GM12878 (cell line): ENCODE data around the gene SLC37A1. TPM values are rescaled to one million over a fixed set of nuclear protein-coding genes. Genes with fewer than 3 reads are reported as not detected.

ENCODE experiments used
- BCLAF1 ChIP-seq: fragments of 450-650 bp; IDR thresholded peaks from 2 replicates; pipeline ENCODE4 v1.6.1; 2017; ENCODE audit warnings: antibody characterized with exemption, mild to moderate bottlenecking, moderate library complexity
- CBX3 ChIP-seq: fragments of 200-600 bp; sonication (generic); IDR thresholded peaks from 2 replicates; pipeline ENCODE4 v1.6.1; 2016; ENCODE audit warnings: low read depth, borderline replicate concordance
- CEBPB ChIP-seq, 2 experiments: fragments of 150-350 bp in 1 of 2; IDR thresholded peaks; 2 replicates each; pipeline ENCODE4 v1.6.1; 2012 to 2014; ENCODE audit warnings: low read depth in 2 of 2, low read length in 2 of 2, borderline replicate concordance in 1 of 2, inconsistent platforms in 1 of 2
- CHD1 ChIP-seq: IDR thresholded peaks from 2 replicates; pipeline ENCODE4 v1.6.1; 2012; ENCODE audit warnings: low read depth, low read length, improper control_type of control experiment
- CREM ChIP-seq: IDR thresholded peaks from 2 replicates; pipeline ENCODE4 v1.6.1; 2014; ENCODE audit warnings: antibody characterized with exemption, low read depth
- ELK1 ChIP-seq: IDR thresholded peaks from 2 replicates; pipeline ENCODE4 v1.6.1; 2012; ENCODE audit warnings: low read depth, low read length, improper control_type of control experiment
- FOXK2 ChIP-seq: fragments of 450-650 bp; IDR thresholded peaks from 2 replicates; pipeline ENCODE4 v1.6.1; 2017; ENCODE audit warnings: mild to moderate bottlenecking, moderate library complexity
- HCFC1 ChIP-seq: fragments of 150-350 bp; IDR thresholded peaks from 2 replicates; pipeline ENCODE4 v1.6.1; 2014; ENCODE audit warnings: low read length
- HSF1 ChIP-seq: fragments of 150-350 bp; IDR thresholded peaks from 2 replicates; pipeline ENCODE4 v1.6.1; 2014; ENCODE audit warnings: mild to moderate bottlenecking, low read depth, low read length
- KAT2A ChIP-seq: conservative IDR thresholded peaks from 2 replicates; pipeline ENCODE4 v1.6.1; 2011; ENCODE audit warnings: low read depth, low read length; ENCODE audit not compliant: control insufficient read depth
- KLF5 ChIP-seq: fragments of 450-650 bp; IDR thresholded peaks from 2 replicates; pipeline ENCODE4 v1.6.1; 2014; ENCODE audit warnings: mild to moderate bottlenecking; ENCODE audit not compliant: partially characterized antibody
- NFYB ChIP-seq: IDR thresholded peaks from 2 replicates; pipeline ENCODE4 v1.6.1; 2011; ENCODE audit warnings: low read depth, mild to moderate bottlenecking, low read length, improper control_type of control experiment, moderate library complexity; ENCODE audit not compliant: insufficient read depth
- PAX5 ChIP-seq: IDR thresholded peaks from 2 replicates; pipeline ENCODE4 v1.6.1; 2011; ENCODE audit warnings: low read depth, low read length, borderline replicate concordance
- PAX8 ChIP-seq: fragments of 450-650 bp; IDR thresholded peaks from 2 replicates; pipeline ENCODE4 v1.6.1; 2017; ENCODE audit warnings: mild to moderate bottlenecking, moderate library complexity
- POU2F2 ChIP-seq: IDR thresholded peaks from 3 replicates; pipeline ENCODE4 v1.6.1; 2011; ENCODE audit warnings: low read depth, mild to moderate bottlenecking, low read length, borderline replicate concordance
- RAD21 ChIP-seq: IDR thresholded peaks from 2 replicates; pipeline ENCODE4 v1.6.1; 2011; ENCODE audit warnings: mild to moderate bottlenecking, low read depth, low read length, moderate library complexity; ENCODE audit not compliant: insufficient read depth
- RAD51 ChIP-seq: fragments of 450-650 bp; IDR thresholded peaks from 2 replicates; pipeline ENCODE4 v1.6.1; 2016; ENCODE audit warnings: moderate library complexity, mild to moderate bottlenecking, inconsistent platforms
- RCOR1 ChIP-seq: conservative IDR thresholded peaks from 2 replicates; pipeline ENCODE4 v1.6.1; 2012; ENCODE audit warnings: low read depth, low read length, improper control_type of control experiment
- SMARCA5 ChIP-seq: fragments of 450-650 bp; IDR thresholded peaks from 2 replicates; pipeline ENCODE4 v1.6.1; 2017; ENCODE audit warnings: mild to moderate bottlenecking
- SP1 ChIP-seq: IDR thresholded peaks from one replicate; pipeline ENCODE4 v1.6.1; 2011; ENCODE audit warnings: low read depth, low read length
- TAF1 ChIP-seq: IDR thresholded peaks from 2 replicates; pipeline ENCODE4 v1.6.1; 2011; ENCODE audit warnings: mild to moderate bottlenecking, low read depth, low read length, borderline replicate concordance
- TCF7 ChIP-seq: IDR thresholded peaks from 2 replicates; pipeline ENCODE4 v1.6.1; 2014; ENCODE audit warnings: antibody characterized with exemption, borderline replicate concordance
- YBX1 ChIP-seq: fragments of 450-650 bp; IDR thresholded peaks from 2 replicates; pipeline ENCODE4 v1.6.1; 2016; ENCODE audit warnings: antibody characterized with exemption
- ZNF24 ChIP-seq: fragments of 450-650 bp; IDR thresholded peaks from 2 replicates; pipeline ENCODE4 v1.6.1; 2017; ENCODE audit warnings: antibody characterized with exemption, mild to moderate bottlenecking
- ZNF622 ChIP-seq: fragments of 450-650 bp; IDR thresholded peaks from 2 replicates; pipeline ENCODE4 v1.6.1; 2017; ENCODE audit warnings: mild to moderate bottlenecking, inconsistent platforms
- polyA plus RNA-seq, 11 experiments: library from polyadenylated mRNA; depleted of rRNA in 4 of 11; unstranded in 6 of 11; stranded (reverse) in 5 of 11; fragments of >200 nt; fragmentation: Nextera tagmentation in 4 of 11; fragmentation: Illumina TruSeq in 1 of 11; extraction: Ambion mirVana in 4 of 11; extraction: Trizol in 1 of 11; gene quantifications; 1 replicate in 1 of 11; 2 replicates in 10 of 11; pipeline versions ENCODE4 v1.2.1 to v1.2.3, GENCODE V29; 2011 to 2016; ENCODE audit warnings: inconsistent platforms in 2 of 11, missing spikeins in 2 of 11, low read depth in 1 of 11
- total RNA-seq, 4 experiments: library from RNA; depleted of rRNA in 3 of 4; stranded (reverse); fragments of >200 nt in 3 of 4; fragmentation: Illumina TruSeq in 1 of 4; extraction: Trizol in 1 of 4; gene quantifications; 2 replicates each; pipeline versions ENCODE4 v1.2.1 to v1.2.3, GENCODE V29; 2013 to 2021
- TF ChIP-seq, protein P1 (sequence below): fragments of 450-650 bp; IDR thresholded peaks from 2 replicates; pipeline ENCODE4 v1.6.1; 2014; ENCODE audit warnings: mild to moderate bottlenecking

SLC37A1 gene
- total and polyA plus RNA-seq, 10 of the 15 experiments (the other 5 are each of a cell fraction or from before 2014, with no cell fraction given), result 1.1 to 35.5 (median 24.4) TPM

DNA sequence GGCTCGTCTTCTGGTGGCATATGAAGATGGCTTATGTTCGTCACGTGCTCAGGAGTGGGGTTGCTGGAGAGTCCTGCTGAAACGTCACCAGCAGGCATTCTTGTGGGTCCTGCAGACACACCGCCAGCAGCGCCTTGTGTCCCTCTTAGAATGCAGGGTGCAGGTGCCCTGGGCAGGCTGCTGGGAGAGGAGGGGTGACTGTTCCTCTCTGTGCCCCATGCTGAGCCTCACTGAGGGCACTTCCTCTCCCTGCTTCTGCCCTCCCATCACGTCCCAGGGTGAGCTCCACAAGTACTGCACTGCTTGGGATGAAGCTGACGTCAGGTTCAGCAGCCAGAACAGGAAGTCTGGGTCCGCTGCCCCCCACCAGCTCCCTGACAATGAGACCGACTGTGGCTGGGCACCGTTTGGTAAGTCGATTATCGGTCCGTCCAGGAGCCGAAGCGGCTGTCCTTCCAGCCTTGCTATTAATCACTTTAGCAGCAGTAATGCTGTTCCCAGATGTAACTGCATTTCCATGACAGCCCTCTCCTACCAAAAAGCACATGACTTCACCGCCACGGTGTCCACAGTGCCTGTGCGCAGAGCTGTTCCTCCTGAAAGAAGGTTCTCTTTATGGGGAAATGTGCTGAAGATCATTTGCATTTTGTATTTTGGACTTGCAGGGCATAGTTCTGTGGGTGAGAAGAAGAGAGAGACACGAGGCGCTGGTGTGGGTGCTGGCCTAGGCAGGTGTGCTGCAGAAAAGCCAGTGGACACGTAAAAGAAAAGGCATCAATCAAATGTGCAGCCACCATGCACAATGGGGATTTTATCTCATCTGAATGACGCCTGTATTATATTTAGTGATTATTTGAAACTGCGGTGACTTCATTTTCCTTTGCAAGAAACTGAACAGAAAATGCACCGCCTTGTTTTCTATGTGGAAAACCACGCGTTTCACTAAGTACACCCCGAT is 21.0 kb downstream of the SLC37A1 start (continued):
- TF ChIP-seq ELK1, result no peak
- no peak for TF ChIP-seq TAF1
- peak; percentile 80 for TF ChIP-seq RAD51
- no peak for TF ChIP-seq TCF7
- TF ChIP-seq SMARCA5, result peak; percentile 44; the same call in 1 of the 2 replicates
- TF ChIP-seq HSF1, result no peak
- TF ChIP-seq CHD1, result no peak
- TF ChIP-seq PAX8, result peak; percentile 97
- no peak for TF ChIP-seq KAT2A
- no peak for TF ChIP-seq ZNF622
- peak; percentile 86 for TF ChIP-seq CREM
- 0 out of 2 replicates have a peak, but pooled peaks have one; percentile 51 for TF ChIP-seq RCOR1
- no peak for TF ChIP-seq CEBPB (IDR thresholded peaks at IDR 0.05; ENCODE audit: borderline replicate concordance in 1 of 2, low read depth in 2 of 2, low read length in 2 of 2)
- no peak for TF ChIP-seq RAD21
- TF ChIP-seq POU2F2, result peak; percentile 82; the same call in 2 of the 3 replicates
- TF ChIP-seq KLF5, result peak; percentile 88
- no peak for TF ChIP-seq HCFC1
- TF ChIP-seq, protein P1, sequence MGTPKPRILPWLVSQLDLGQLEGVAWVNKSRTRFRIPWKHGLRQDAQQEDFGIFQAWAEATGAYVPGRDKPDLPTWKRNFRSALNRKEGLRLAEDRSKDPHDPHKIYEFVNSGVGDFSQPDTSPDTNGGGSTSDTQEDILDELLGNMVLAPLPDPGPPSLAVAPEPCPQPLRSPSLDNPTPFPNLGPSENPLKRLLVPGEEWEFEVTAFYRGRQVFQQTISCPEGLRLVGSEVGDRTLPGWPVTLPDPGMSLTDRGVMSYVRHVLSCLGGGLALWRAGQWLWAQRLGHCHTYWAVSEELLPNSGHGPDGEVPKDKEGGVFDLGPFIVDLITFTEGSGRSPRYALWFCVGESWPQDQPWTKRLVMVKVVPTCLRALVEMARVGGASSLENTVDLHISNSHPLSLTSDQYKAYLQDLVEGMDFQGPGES, result no peak
- peak; percentile 45; the same call in 1 of the 2 replicates for TF ChIP-seq FOXK2
- no peak for TF ChIP-seq BCLAF1
- TF ChIP-seq NFYB, result no peak
- peak; percentile 100 for TF ChIP-seq PAX5
- peak; percentile 53 for TF ChIP-seq SP1
- no peak for TF ChIP-seq ZNF24
- no peak for TF ChIP-seq CBX3
- no peak for TF ChIP-seq YBX1
